K562 (cell line): ENCODE measurements around the gene UNKL. TPM values are rescaled to one million over a fixed set of nuclear protein-coding genes. Genes with fewer than 3 reads are reported as not detected.
A peak's percentile ranks its signal among the peaks of the same experiment; 100 is the strongest.

Experiments
- ATAC-seq: fragments of 200-7000 bp; cut with Tn5 transposase; 3 replicates; pipeline ENCODE4 v1.9.1; 2020; ENCODE audit warnings: moderate library complexity
- BruUV-seq: library from RNA; stranded (reverse); fragments of 400-500 nt; replicated peaks from 2 replicates; lab custom pipeline; 2021; lab: Mats Ljungman, UMichigan
- CTCF ChIA-PET: fragments of 300-600 bp; formaldehyde crosslinking; extraction: SDS; loops from one replicate; lab custom pipeline; 2021; ENCODE audit warnings: low intra/inter-chr PET ratio; lab: Yijun Ruan, JAX
- POLR2A ChIA-PET: fragments of 300-600, 350-650 bp; sonication (Branson Sonifier 250); formaldehyde crosslinking; extraction: SDS; loops from one replicate; lab custom pipeline; 2021; ENCODE audit warnings: antibody characterized with exemption, inconsistent platforms; lab: Yijun Ruan, JAX
- DNase-seq, 4 experiments: peaks; one replicate each; pipeline versions ENCODE4 v3.0.0 to v3.0.0-alpha.2; 2011 to 2018; ENCODE audit warnings: low spot score in 3 of 4, mixed read lengths in 3 of 4; ENCODE audit errors: extremely low read depth in 1 of 4
- FAIRE-seq: peaks from 2 replicates; lab custom pipeline; 2011; peaks lifted over from hg19 to GRCh38; lab: Jason Lieb, UNC
- H2AFZ ChIP-seq: 2 replicates; pipeline ENCODE4 v1.6.0; 2011; ENCODE audit warnings: low read depth, low read length, control low read depth, inconsistent platforms
- H3K27ac ChIP-seq: fragments of 200-600 bp; 3 replicates; pipeline ENCODE4 v1.8.0; 2011; ENCODE audit warnings: low read depth, mild to moderate bottlenecking, control low read depth, inconsistent platforms, low read length, moderate library complexity, mixed read lengths; ENCODE audit errors: extremely low read depth
- H3K27me3 ChIP-seq, 2 experiments: fragments of 300-600 bp in 1 of 2; 2 replicates in 1 of 2; 3 replicates in 1 of 2; pipeline versions ENCODE4 v1.6.0 to v1.8.0; 2011; ENCODE audit warnings: inconsistent platforms in 2 of 2, low read length in 2 of 2, mild to moderate bottlenecking in 1 of 2, mixed read lengths in 1 of 2, moderate library complexity in 1 of 2; ENCODE audit not compliant: control insufficient read depth in 2 of 2, insufficient read depth in 2 of 2
- H3K36me3 ChIP-seq: fragments of 300-600 bp; 3 replicates; pipeline ENCODE4 v1.8.0; 2011; ENCODE audit warnings: mild to moderate bottlenecking, low read length, inconsistent platforms; ENCODE audit not compliant: control insufficient read depth, insufficient read depth
- H3K4me1 ChIP-seq, 2 experiments: fragments of 200-600 bp in 1 of 2; replicated peaks in 1 of 2; 2 replicates in 1 of 2; 3 replicates in 1 of 2; pipeline versions ENCODE4 v1.5.1 to v1.8.0; 2011; ENCODE audit warnings: inconsistent platforms in 2 of 2, low read length in 2 of 2, mild to moderate bottlenecking in 1 of 2, mixed read lengths in 1 of 2, moderate library complexity in 1 of 2; ENCODE audit not compliant: control insufficient read depth in 2 of 2, insufficient read depth in 2 of 2
- H3K4me2 ChIP-seq: 2 replicates; pipeline ENCODE4 v1.6.1; 2011; ENCODE audit warnings: low read length, control low read depth, inconsistent platforms, mixed read lengths; ENCODE audit not compliant: insufficient read depth
- H3K4me3 ChIP-seq: fragments of 200-600 bp; sonication (generic), shearing (Covaris generic); 2 replicates; pipeline ENCODE4 v1.5.1; 2016; ENCODE audit warnings: control low read depth, inconsistent platforms
- H3K79me2 ChIP-seq: fragments of 200-600 bp; 3 replicates; pipeline ENCODE4 v1.8.0; 2011; ENCODE audit warnings: low read length, inconsistent platforms; ENCODE audit not compliant: control insufficient read depth, insufficient read depth
- H3K9ac ChIP-seq, 2 experiments: 2 replicates each; pipeline versions ENCODE4 v1.6.0 to v1.6.1; 2011; ENCODE audit warnings: low read depth in 2 of 2, low read length in 2 of 2, control low read depth in 1 of 2, inconsistent platforms in 1 of 2, mild to moderate bottlenecking in 1 of 2, mixed read lengths in 1 of 2; ENCODE audit not compliant: insufficient read depth in 1 of 2
- H3K9me1 ChIP-seq: one replicate; pipeline ENCODE4 v1.6.0; 2011; ENCODE audit warnings: inconsistent platforms, mild to moderate bottlenecking, low read length, moderate library complexity; ENCODE audit not compliant: control insufficient read depth, insufficient read depth
- H3K9me3 ChIP-seq: replicated peaks from 2 replicates; pipeline ENCODE4 v1.5.1; 2011; ENCODE audit warnings: low read depth, low read length, inconsistent platforms; ENCODE audit not compliant: control insufficient read depth, insufficient read depth
- H4K20me1 ChIP-seq: replicated peaks from 2 replicates; pipeline ENCODE4 v1.6.1; 2011; ENCODE audit warnings: low read length, inconsistent platforms, mixed read lengths; ENCODE audit not compliant: control insufficient read depth, insufficient read depth
- ETS2 ChIP-seq: IDR thresholded peaks from 2 replicates; pipeline ENCODE4 v1.6.1; 2016; ENCODE audit warnings: borderline replicate concordance, missing genetic modification characterization, mild to moderate bottlenecking, moderate library complexity, missing compliant biosample characterization; ENCODE audit not compliant: poor library complexity, severe bottlenecking
- MIER1 ChIP-seq: fragments of 450-650 bp; IDR thresholded peaks from 2 replicates; pipeline ENCODE4 v1.6.1; 2016; ENCODE audit warnings: antibody characterized with exemption, mild to moderate bottlenecking, low read depth
- POU5F1 ChIP-seq: fragments of 150-350 bp; IDR thresholded peaks from 2 replicates; pipeline ENCODE4 v1.6.1; 2014; ENCODE audit warnings: borderline replicate concordance, low read length, low read depth, mild to moderate bottlenecking; ENCODE audit not compliant: partially characterized antibody
- SRSF7 ChIP-seq: fragments of 200-400 bp; formaldehyde crosslinking; optimal IDR thresholded peaks from 2 replicates; pipeline ENCODE3; 2017; ENCODE audit warnings: mild to moderate bottlenecking, low read depth, low read length
- ZKSCAN3 ChIP-seq: fragments of 250-450 bp; sonication (Bioruptor Pico); IDR thresholded peaks from 2 replicates; pipeline ENCODE4 v1.4.0; 2020
- ZNF431 ChIP-seq: sonication (generic); formaldehyde crosslinking; IDR thresholded peaks from 2 replicates; pipeline ENCODE4 v1.8.0; 2022; ENCODE audit warnings: mild to moderate bottlenecking, missing genetic modification reagents
- ZNF444 ChIP-seq: fragments of 250-450 bp; sonication (Bioruptor Pico); IDR thresholded peaks from 2 replicates; pipeline ENCODE4 v1.4.0; 2020; ENCODE audit warnings: mild to moderate bottlenecking, moderate library complexity
- ZNF507 ChIP-seq: conservative IDR thresholded peaks from 2 replicates; pipeline ENCODE4 v1.6.1; 2017; ENCODE audit warnings: missing genetic modification characterization, missing compliant biosample characterization
- ZNF764 ChIP-seq: fragments of 250-450 bp; sonication (Bioruptor Pico); IDR thresholded peaks from 2 replicates; pipeline ENCODE4 v1.4.0; 2020; ENCODE audit warnings: low read depth, mild to moderate bottlenecking, moderate library complexity
- WGBS: fragments of 100-300 bp; shearing (Covaris generic); methylation state at CpG from one replicate; pipeline ENCODE4 v1.1.6; 2016; ENCODE audit warnings: low coverage, mixed read lengths; ENCODE audit not compliant: insufficient coverage; ENCODE audit errors: missing lambda C conversion rate; 5-methylcytosine and 5-hydroxymethylcytosine counted together
- in situ Hi-C: fragments of 300-500 bp; cut with MboI; formaldehyde crosslinking; loops from 4 replicates; pipeline ENCODE4 v1.15.0; 2018; ENCODE audit warnings: inconsistent platforms, mixed read lengths
- intact Hi-C: fragments of 100-400 bp; cut with micrococcal nuclease; formaldehyde crosslinking; loops from 2 replicates; pipeline ENCODE4 v1.14.2; 2022
- polyA plus RNA-seq, 8 experiments: library from polyadenylated mRNA; depleted of rRNA in 4 of 8; stranded (reverse) in 5 of 8; unstranded in 3 of 8; fragments of >200 nt; fragmentation: Nextera tagmentation in 2 of 8; fragmentation: Illumina TruSeq in 1 of 8; extraction: Ambion mirVana in 2 of 8; extraction: Trizol in 1 of 8; gene quantifications; 2 replicates each; pipeline versions ENCODE4 v1.2.1 to v1.2.3, GENCODE V29; 2011 to 2014; ENCODE audit warnings: inconsistent platforms in 1 of 8, missing spikeins in 1 of 8
- total RNA-seq, 7 experiments: library from RNA; depleted of rRNA in 6 of 7; stranded (reverse); fragments of >200 nt in 6 of 7; fragmentation: Illumina TruSeq in 2 of 7; extraction: Trizol in 2 of 7; gene quantifications; 2 replicates each; pipeline versions ENCODE4 v1.2.1 to v1.2.3, GENCODE V29; 2011 to 2021; ENCODE audit warnings: low replicate concordance in 1 of 7
- TF ChIP-seq, protein P1 (sequence below): sonication (generic); formaldehyde crosslinking; IDR thresholded peaks from 2 replicates; pipeline ENCODE4 v1.8.0; 2022; ENCODE audit warnings: mild to moderate bottlenecking, missing genetic modification reagents
- TF ChIP-seq, protein P2 (sequence below): fragments of 250-450 bp; sonication (Bioruptor Pico); IDR thresholded peaks from 2 replicates; pipeline ENCODE4 v1.5.0; 2021
- TF ChIP-seq, protein P3 (sequence below), 2 experiments: fragments of 200-800 bp in 1 of 2; sonication (Bioruptor generic) in 1 of 2; sonication (generic) in 1 of 2; formaldehyde crosslinking in 1 of 2; IDR thresholded peaks in 1 of 2; conservative IDR thresholded peaks in 1 of 2; 2 replicates each; pipeline versions ENCODE4 v1.5.0 to v1.6.1; 2016 to 2020; ENCODE audit warnings: missing compliant biosample characterization in 1 of 2, missing genetic modification characterization in 1 of 2, missing genetic modification reagents in 1 of 2
- TF ChIP-seq, protein P4 (sequence below): fragments of 250-450 bp; sonication (Bioruptor Pico); IDR thresholded peaks from 2 replicates; pipeline ENCODE4 v1.5.1; 2021; ENCODE audit warnings: mild to moderate bottlenecking
- TF ChIP-seq, protein P5 (sequence below): sonication (generic); formaldehyde crosslinking; IDR thresholded peaks from 2 replicates; pipeline ENCODE4 v1.8.0; 2022; ENCODE audit warnings: mild to moderate bottlenecking, missing genetic modification reagents, borderline replicate concordance

UNKL gene
- total and polyA plus RNA-seq, 9 of the 15 experiments (the other 6 are each of a cell fraction or from before 2014, with no cell fraction given): 0.37 to 30.2 (median 5.1) TPM

DNA sequence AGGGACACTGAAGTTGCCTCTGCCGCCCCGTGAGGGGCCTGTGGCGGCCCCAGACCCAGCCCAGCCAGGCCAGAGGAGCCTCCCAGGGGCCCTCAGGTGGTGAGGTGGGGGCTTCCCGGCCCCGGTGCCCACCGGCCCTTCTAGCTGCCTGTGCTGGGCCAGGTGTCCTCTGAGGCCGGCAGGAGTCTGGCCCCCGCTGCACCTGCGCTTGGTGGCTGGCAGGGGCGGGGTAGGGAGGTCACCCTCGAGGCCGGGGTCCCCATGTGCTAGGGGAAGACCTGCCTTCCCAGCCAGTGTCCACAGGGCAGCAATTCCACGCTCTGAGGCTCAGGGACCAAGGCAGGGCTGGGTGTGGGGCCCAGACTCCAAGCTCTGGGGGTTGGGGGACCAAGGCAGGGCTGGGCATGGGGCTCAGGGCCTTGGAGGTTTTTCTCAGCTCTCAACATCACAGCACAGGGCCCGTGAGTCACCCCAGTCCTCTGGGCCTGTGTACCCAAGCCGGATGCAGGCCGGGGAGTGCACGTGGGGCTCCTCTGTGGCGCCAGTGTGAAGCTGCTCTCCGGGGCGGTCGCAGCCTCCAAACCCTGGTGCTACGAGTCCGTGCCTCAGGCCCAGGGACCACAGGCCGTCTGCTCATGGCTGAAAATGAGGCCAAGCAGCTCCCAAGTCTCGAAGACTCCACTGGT is 31.2 kb upstream of the UNKL start:
- H3K9me3 ChIP-seq: no peaks in the 10 kb centered on the region
- FAIRE-seq: no peak
- no peak overlapping the region for H3K27ac ChIP-seq
- DNase-seq: no peak
- TSS peak; percentile 64 for BruUV-seq
- H3K27me3 ChIP-seq: no peaks in the 10 kb centered on the region
- H3K79me2 ChIP-seq: no peaks in the 10 kb centered on the region
- no peak overlapping the region; a peak in 1 of 4 replicates for H3K9ac ChIP-seq
- ChIA-PET CTCF (no interaction called here), POLR2A (interaction anchor here (0.5 to 1.5 kb wide), 3 partner anchors 13 to 40 kb away, joined by 3 to 8 read pairs (median 3); partner anchors contain the start of gene UQCC4)
- 88% methylated on average over 18 of the region's 25 CpGs for WGBS
- no peaks in the 10 kb centered on the region for H4K20me1 ChIP-seq
- in situ Hi-C loops (no loop called here), intact Hi-C loops (no loop called here)
- H3K9me1 ChIP-seq: no peaks in the 10 kb centered on the region
- H3K4me3 ChIP-seq: no peak overlapping the region
- H3K4me1 ChIP-seq: peaks cover 0 to 57% of the 10 kb centered on the region in 2 experiments; a peak in 2 of 5 replicates
- no peak for ATAC-seq
- H3K4me2 ChIP-seq: no peak overlapping the region
- no peak overlapping the region for H2AFZ ChIP-seq
- peaks cover 44% of the 10 kb centered on the region; the same call in 1 of the 3 replicates for H3K36me3 ChIP-seq
- TF ChIP-seq, protein P1, sequence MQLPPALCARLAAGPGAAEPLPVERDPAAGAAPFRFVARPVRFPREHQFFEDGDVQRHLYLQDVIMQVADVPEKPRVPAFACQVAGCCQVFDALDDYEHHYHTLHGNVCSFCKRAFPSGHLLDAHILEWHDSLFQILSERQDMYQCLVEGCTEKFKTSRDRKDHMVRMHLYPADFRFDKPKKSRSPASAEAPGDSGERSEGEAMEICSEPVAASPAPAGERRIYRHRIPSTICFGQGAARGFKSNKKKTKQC: no peak
- TF ChIP-seq, protein P2, sequence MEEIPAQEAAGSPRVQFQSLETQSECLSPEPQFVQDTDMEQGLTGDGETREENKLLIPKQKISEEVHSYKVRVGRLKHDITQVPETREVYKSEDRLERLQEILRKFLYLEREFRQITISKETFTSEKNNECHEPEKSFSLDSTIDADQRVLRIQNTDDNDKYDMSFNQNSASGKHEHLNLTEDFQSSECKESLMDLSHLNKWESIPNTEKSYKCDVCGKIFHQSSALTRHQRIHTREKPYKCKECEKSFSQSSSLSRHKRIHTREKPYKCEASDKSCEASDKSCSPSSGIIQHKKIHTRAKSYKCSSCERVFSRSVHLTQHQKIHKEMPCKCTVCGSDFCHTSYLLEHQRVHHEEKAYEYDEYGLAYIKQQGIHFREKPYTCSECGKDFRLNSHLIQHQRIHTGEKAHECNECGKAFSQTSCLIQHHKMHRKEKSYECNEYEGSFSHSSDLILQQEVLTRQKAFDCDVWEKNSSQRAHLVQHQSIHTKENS (CRISPR knock-in tag): no peak
- TF ChIP-seq ZNF764 (CRISPR knock-in tag) (no peak), ZNF431 (CRISPR knock-in tag) (no peak), ETS2 (tag) (no peak), ZKSCAN3 (CRISPR knock-in tag) (no peak), MIER1 (no peak), SRSF7 (no peak), ZNF444 (CRISPR knock-in tag) (no peak), ZNF507 (no peak), POU5F1 (no peak)
- TF ChIP-seq, protein P3, sequence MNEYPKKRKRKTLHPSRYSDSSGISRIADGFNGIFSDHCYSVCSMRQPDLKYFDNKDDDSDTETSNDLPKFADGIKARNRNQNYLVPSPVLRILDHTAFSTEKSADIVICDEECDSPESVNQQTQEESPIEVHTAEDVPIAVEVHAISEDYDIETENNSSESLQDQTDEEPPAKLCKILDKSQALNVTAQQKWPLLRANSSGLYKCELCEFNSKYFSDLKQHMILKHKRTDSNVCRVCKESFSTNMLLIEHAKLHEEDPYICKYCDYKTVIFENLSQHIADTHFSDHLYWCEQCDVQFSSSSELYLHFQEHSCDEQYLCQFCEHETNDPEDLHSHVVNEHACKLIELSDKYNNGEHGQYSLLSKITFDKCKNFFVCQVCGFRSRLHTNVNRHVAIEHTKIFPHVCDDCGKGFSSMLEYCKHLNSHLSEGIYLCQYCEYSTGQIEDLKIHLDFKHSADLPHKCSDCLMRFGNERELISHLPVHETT (CRISPR knock-in tag; conservative IDR thresholded peaks at IDR 0.05 in 1 of 2, IDR thresholded peaks at IDR 0.05 in 1 of 2): no peak
- TF ChIP-seq, protein P4, sequence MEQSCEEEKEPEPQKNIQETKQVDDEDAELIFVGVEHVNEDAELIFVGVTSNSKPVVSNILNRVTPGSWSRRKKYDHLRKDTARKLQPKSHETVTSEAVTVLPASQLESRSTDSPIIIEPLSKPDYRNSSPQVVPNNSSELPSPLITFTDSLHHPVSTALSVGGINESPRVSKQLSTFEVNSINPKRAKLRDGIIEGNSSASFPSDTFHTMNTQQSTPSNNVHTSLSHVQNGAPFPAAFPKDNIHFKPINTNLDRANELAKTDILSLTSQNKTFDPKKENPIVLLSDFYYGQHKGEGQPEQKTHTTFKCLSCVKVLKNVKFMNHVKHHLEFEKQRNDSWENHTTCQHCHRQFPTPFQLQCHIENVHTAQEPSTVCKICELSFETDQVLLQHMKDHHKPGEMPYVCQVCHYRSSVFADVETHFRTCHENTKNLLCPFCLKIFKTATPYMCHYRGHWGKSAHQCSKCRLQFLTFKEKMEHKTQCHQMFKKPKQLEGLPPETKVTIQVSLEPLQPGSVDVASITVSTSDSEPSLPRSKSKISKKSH (CRISPR knock-in tag): no peak
- TF ChIP-seq, protein P5, sequence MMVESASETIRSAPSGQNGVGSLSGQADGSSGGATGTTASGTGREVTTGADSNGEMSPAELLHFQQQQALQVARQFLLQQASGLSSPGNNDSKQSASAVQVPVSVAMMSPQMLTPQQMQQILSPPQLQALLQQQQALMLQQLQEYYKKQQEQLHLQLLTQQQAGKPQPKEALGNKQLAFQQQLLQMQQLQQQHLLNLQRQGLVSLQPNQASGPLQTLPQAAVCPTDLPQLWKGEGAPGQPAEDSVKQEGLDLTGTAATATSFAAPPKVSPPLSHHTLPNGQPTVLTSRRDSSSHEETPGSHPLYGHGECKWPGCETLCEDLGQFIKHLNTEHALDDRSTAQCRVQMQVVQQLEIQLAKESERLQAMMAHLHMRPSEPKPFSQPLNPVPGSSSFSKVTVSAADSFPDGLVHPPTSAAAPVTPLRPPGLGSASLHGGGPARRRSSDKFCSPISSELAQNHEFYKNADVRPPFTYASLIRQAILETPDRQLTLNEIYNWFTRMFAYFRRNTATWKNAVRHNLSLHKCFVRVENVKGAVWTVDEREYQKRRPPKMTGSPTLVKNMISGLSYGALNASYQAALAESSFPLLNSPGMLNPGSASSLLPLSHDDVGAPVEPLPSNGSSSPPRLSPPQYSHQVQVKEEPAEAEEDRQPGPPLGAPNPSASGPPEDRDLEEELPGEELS (CRISPR knock-in tag): no peak
